ENCODE measurements around the gene CHN1.

The CHN1 gene

DNA sequence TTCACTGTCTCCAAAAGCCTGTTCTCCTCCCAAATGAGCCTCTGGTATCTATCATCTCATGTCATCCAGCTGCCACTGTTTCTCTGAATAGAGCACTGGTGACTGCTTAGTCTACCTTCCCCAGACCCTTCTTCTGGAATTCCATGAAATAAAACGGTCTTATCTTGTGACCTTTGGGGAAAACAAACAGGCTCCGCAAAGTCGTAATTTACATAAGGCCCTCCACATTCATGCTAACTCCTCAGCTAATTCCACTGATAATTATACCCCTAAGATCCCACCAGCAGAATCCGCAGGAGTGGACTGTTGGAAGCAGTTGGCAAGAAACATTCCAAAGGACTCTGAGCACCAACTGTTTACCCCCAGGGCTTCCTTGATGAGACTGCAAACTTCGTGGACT lies 33.9 kb upstream of the CHN1 start:
- DNase-seq (ENCODE audit: extremely low spot score), result no peak
- TF ChIP-seq NFRKB (IDR thresholded peaks at IDR 0.05) (no peak), TARDBP (IDR thresholded peaks at IDR 0.05) (no peak), FOXM1 (IDR thresholded peaks at IDR 0.05; ENCODE audit: borderline replicate concordance) (no peak), CTBP1 (IDR thresholded peaks at IDR 0.05; ENCODE audit: borderline replicate concordance) (no peak), SP1 (IDR thresholded peaks at IDR 0.05) (no peak), FOXA1 (IDR thresholded peaks at IDR 0.05) (no peak), HDGF (IDR thresholded peaks at IDR 0.05; ENCODE audit: borderline replicate concordance) (no peak), LEF1 (IDR thresholded peaks at IDR 0.05; ENCODE audit: borderline replicate concordance) (no peak), ELF4 (IDR thresholded peaks at IDR 0.05) (no peak), L3MBTL2 (conservative IDR thresholded peaks at IDR 0.05) (no peak), FOXK2 (IDR thresholded peaks at IDR 0.05) (no peak), SUZ12 (IDR thresholded peaks at IDR 0.05) (no peak), ARNT (IDR thresholded peaks at IDR 0.05) (no peak), ZNF384 (IDR thresholded peaks at IDR 0.05) (no peak)
- TF ChIP-seq, protein P1, sequence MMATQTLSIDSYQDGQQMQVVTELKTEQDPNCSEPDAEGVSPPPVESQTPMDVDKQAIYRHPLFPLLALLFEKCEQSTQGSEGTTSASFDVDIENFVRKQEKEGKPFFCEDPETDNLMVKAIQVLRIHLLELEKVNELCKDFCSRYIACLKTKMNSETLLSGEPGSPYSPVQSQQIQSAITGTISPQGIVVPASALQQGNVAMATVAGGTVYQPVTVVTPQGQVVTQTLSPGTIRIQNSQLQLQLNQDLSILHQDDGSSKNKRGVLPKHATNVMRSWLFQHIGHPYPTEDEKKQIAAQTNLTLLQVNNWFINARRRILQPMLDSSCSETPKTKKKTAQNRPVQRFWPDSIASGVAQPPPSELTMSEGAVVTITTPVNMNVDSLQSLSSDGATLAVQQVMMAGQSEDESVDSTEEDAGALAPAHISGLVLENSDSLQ (IDR thresholded peaks at IDR 0.05), result no peak
- ChIA-PET POLR2A (no interaction called here), CTCF (no interaction called here)

DNA sequence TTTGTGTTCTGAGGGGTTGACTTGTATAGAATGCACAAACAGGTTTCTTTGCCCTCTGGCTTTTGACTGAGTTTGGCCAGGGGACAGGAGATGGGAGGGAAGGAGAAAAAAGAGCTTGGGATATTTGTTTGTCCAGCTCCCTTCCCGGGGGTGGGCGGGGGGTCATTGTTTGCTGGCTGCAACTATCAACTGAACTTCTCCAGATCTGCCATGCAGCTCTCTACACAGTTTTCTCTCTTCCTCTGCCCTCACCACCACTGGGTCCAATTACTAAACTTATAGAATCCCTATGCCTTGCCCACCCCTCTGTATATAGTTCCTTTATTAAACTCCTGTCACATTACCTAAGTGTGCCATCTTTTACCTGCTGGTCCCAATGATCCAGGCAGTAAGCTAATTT lies 32.8 kb upstream of the CHN1 start:
- ChIA-PET POLR2A (no interaction called here), CTCF (interaction anchor here (0.6 to 1.0 kb wide), 2 partner anchors 290 to 340 kb away, joined by 3 read pairs; no protein-coding TSS in a partner anchor)
- no peak for TF ChIP-seq LEF1 (IDR thresholded peaks at IDR 0.05; ENCODE audit: borderline replicate concordance)
- no peak for TF ChIP-seq FOXA1 (IDR thresholded peaks at IDR 0.05)
- TF ChIP-seq TARDBP (IDR thresholded peaks at IDR 0.05), result no peak
- TF ChIP-seq ARNT (IDR thresholded peaks at IDR 0.05), result no peak
- TF ChIP-seq BHLHE40 (IDR thresholded peaks at IDR 0.05; ENCODE audit: borderline replicate concordance), result no peak
- no peak for TF ChIP-seq FOXK2 (IDR thresholded peaks at IDR 0.05)
- no peak for TF ChIP-seq L3MBTL2 (conservative IDR thresholded peaks at IDR 0.05)
- TF ChIP-seq, protein P1 (IDR thresholded peaks at IDR 0.05), result no peak
- no peak for TF ChIP-seq NFRKB (IDR thresholded peaks at IDR 0.05)
- TF ChIP-seq CTBP1 (IDR thresholded peaks at IDR 0.05; ENCODE audit: borderline replicate concordance), result no peak
- no peak for TF ChIP-seq FOXM1 (IDR thresholded peaks at IDR 0.05; ENCODE audit: borderline replicate concordance)
- DNase-seq (ENCODE audit: extremely low spot score), result no peak

DNA sequence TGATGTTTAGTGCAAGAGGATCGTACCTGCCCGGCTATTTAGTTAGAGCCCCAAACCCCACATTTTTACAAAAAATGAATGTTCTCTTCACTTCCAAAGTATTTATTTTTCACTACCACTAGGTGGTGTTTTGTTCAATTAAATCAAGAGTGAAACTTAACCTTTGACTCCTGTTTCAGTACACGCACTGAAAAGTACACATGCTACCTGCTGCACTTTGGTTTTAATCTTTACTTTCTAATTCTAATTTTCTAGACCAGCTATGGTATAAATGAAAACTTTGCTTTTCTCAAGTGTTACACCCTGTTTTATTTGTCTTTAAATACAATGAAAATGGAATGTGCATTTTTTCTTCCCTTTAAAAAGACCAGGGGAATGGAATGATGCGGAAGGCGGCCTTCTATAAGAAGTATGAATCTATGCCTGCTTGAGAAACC lies 31.4 kb upstream of the CHN1 start:
- ChIA-PET POLR2A (no interaction called here), CTCF (no interaction called here)
- DNase-seq (ENCODE audit: extremely low spot score), result peak; percentile 28
- TF ChIP-seq FOXK2 (IDR thresholded peaks at IDR 0.05) (no peak), NFRKB (IDR thresholded peaks at IDR 0.05) (no peak), TARDBP (IDR thresholded peaks at IDR 0.05) (no peak), LEF1 (IDR thresholded peaks at IDR 0.05; ENCODE audit: borderline replicate concordance) (no peak), HDGF (IDR thresholded peaks at IDR 0.05; ENCODE audit: borderline replicate concordance) (no peak), ZNF384 (IDR thresholded peaks at IDR 0.05) (no peak), SP1 (IDR thresholded peaks at IDR 0.05) (no peak), ELF4 (IDR thresholded peaks at IDR 0.05) (no peak), BHLHE40 (IDR thresholded peaks at IDR 0.05; ENCODE audit: borderline replicate concordance) (no peak), L3MBTL2 (conservative IDR thresholded peaks at IDR 0.05) (no peak), FOXM1 (IDR thresholded peaks at IDR 0.05; ENCODE audit: borderline replicate concordance) (no peak), ARNT (IDR thresholded peaks at IDR 0.05) (no peak)
- TF ChIP-seq, protein P1 (IDR thresholded peaks at IDR 0.05), result no peak

DNA sequence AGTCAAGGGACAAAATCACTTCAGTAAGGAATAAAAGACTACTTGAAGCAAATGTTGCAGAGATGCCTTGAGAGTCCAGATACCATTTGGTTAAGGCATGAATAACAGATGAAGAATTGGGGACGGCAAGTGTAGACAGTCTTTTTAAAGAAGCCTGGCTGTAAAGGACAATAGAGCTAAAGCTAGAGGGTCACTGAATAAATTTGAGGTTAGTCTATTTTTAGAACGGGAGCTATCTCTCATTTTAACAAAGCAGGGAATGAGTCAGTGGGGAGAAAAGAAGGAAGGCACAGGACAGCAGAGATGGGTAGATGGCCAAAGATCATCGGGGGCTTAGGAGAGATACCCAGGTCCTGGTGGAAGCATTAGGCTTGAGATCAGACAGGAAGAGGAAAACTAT lies 30.6 kb upstream of the CHN1 start:
- CTCF ChIA-PET, result no interaction called here
- POLR2A ChIA-PET, result no interaction called here
- DNase-seq (ENCODE audit: extremely low spot score), result no peak
- TF ChIP-seq ZNF384 (IDR thresholded peaks at IDR 0.05) (no peak), TARDBP (IDR thresholded peaks at IDR 0.05) (no peak), SUZ12 (IDR thresholded peaks at IDR 0.05) (no peak), FOXK2 (IDR thresholded peaks at IDR 0.05) (no peak)
- TF ChIP-seq, protein P1 (IDR thresholded peaks at IDR 0.05), result no peak

DNA sequence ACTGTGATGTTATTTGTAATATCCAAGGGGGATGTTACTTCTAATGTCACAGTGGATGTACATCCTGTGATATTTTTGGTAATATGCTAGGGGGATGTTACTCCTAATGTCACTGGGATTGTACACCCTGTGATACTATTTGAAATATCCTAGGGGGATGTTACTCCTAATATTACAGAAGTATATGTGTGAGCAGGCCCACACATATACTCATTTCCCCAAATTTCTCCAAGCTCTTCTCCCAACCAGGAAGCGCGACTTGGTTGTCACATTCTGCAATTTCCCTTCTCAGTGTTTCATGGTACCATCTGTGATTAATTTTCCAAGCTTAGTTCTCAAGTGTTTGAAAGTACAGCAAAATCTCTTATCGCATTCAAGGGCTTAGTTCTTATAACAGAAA lies 29.5 kb upstream of the CHN1 start:
- CTCF ChIA-PET, result no interaction called here
- no peak for TF ChIP-seq BHLHE40 (IDR thresholded peaks at IDR 0.05; ENCODE audit: borderline replicate concordance)
- TF ChIP-seq NFRKB (IDR thresholded peaks at IDR 0.05), result no peak
- no peak for TF ChIP-seq SUZ12 (IDR thresholded peaks at IDR 0.05)
- no peak for TF ChIP-seq L3MBTL2 (conservative IDR thresholded peaks at IDR 0.05)
- no peak for TF ChIP-seq LEF1 (IDR thresholded peaks at IDR 0.05; ENCODE audit: borderline replicate concordance)
- no peak for DNase-seq (ENCODE audit: extremely low spot score)
- POLR2A ChIA-PET, result no interaction called here
